HepG2 (cell line): ENCODE data around the gene VMO1. TPM values are rescaled to one million over a fixed set of nuclear protein-coding genes. Genes with fewer than 3 reads are reported as not detected.

Experiments used
- ATRX ChIP-seq: sonication (generic); formaldehyde crosslinking; IDR thresholded peaks from 2 replicates; pipeline ENCODE4 v1.4.0; 2020; ENCODE audit warnings: missing genetic modification reagents, borderline replicate concordance
- BORCS8-MEF2B ChIP-seq: sonication (generic); formaldehyde crosslinking; IDR thresholded peaks from 2 replicates; pipeline ENCODE4 v1.8.0; 2022; ENCODE audit warnings: mild to moderate bottlenecking, missing genetic modification reagents
- CBFB ChIP-seq: sonication (generic); formaldehyde crosslinking; IDR thresholded peaks from 2 replicates; pipeline ENCODE4 v1.4.0; 2020; ENCODE audit warnings: missing genetic modification reagents
- CREM ChIP-seq, 2 experiments: sonication (generic) in 1 of 2; formaldehyde crosslinking in 1 of 2; IDR thresholded peaks; 2 replicates each; pipeline versions ENCODE4 v1.4.0 to v1.6.1; 2016 to 2020; ENCODE audit warnings: antibody characterized with exemption in 1 of 2, mild to moderate bottlenecking in 1 of 2, missing genetic modification reagents in 1 of 2
- HOXD1 ChIP-seq: sonication (generic); formaldehyde crosslinking; IDR thresholded peaks from 2 replicates; pipeline ENCODE4 v1.5.0; 2020; ENCODE audit warnings: missing genetic modification reagents
- MAF1 ChIP-seq: sonication (generic); formaldehyde crosslinking; IDR thresholded peaks from 2 replicates; pipeline ENCODE4 v1.5.0; 2020; ENCODE audit warnings: missing genetic modification reagents, borderline replicate concordance
- MIXL1 ChIP-seq: IDR thresholded peaks from 2 replicates; pipeline ENCODE4 v1.6.1; 2016
- PHF8 ChIP-seq: sonication (generic); formaldehyde crosslinking; IDR thresholded peaks from 2 replicates; pipeline ENCODE4 v1.5.0; 2020; ENCODE audit warnings: missing genetic modification reagents
- TOPORS ChIP-seq: sonication (generic); formaldehyde crosslinking; IDR thresholded peaks from 2 replicates; pipeline ENCODE4 v1.8.0; 2023; ENCODE audit warnings: mild to moderate bottlenecking, missing genetic modification reagents
- YEATS4 ChIP-seq: sonication (generic); formaldehyde crosslinking; IDR thresholded peaks from 2 replicates; pipeline ENCODE4 v1.4.0; 2020; ENCODE audit warnings: missing genetic modification reagents, borderline replicate concordance
- ZBED4 ChIP-seq: sonication (generic); formaldehyde crosslinking; IDR thresholded peaks from 2 replicates; pipeline ENCODE4 v1.4.0; 2020; ENCODE audit warnings: missing genetic modification reagents, borderline replicate concordance
- ZBTB7B ChIP-seq: sonication (generic); formaldehyde crosslinking; IDR thresholded peaks from 2 replicates; pipeline ENCODE4 v1.4.0; 2020; ENCODE audit warnings: missing genetic modification reagents
- ZNF280B ChIP-seq: sonication (generic); formaldehyde crosslinking; IDR thresholded peaks from 2 replicates; pipeline ENCODE4 v1.5.0; 2020; ENCODE audit warnings: missing genetic modification reagents, mild to moderate bottlenecking, borderline replicate concordance
- ZNF292 ChIP-seq: sonication (generic); formaldehyde crosslinking; IDR thresholded peaks from 2 replicates; pipeline ENCODE4 v1.8.1; 2022; ENCODE audit warnings: mild to moderate bottlenecking, low read depth, missing genetic modification reagents, borderline replicate concordance
- ZNF563 ChIP-seq: sonication (generic); formaldehyde crosslinking; IDR thresholded peaks from 2 replicates; pipeline ENCODE4 v1.8.0; 2022; ENCODE audit warnings: mild to moderate bottlenecking, moderate library complexity, missing genetic modification reagents
- ZNF788 ChIP-seq: sonication (generic); formaldehyde crosslinking; IDR thresholded peaks from 2 replicates; pipeline ENCODE4 v1.5.0; 2020; ENCODE audit warnings: mild to moderate bottlenecking, missing genetic modification reagents, borderline replicate concordance
- polyA plus RNA-seq, 8 experiments: library from polyadenylated mRNA; depleted of rRNA in 3 of 8; stranded (reverse) in 7 of 8; unstranded in 1 of 8; fragments of >200 nt; fragmentation: Illumina TruSeq in 4 of 8; extraction: Trizol in 4 of 8; gene quantifications; 2 replicates each; pipeline versions ENCODE4 v1.2.1 to v1.2.3, GENCODE V29; 2011 to 2016; ENCODE audit warnings: low read depth in 4 of 8, missing spikeins in 1 of 8, mixed read lengths in 1 of 8; ENCODE audit not compliant: insufficient read depth in 1 of 8
- total RNA-seq, 5 experiments: library from RNA; depleted of rRNA; stranded (reverse); fragments of >200 nt; fragmentation: Illumina TruSeq; extraction: Trizol; gene quantifications; 2 replicates each; pipeline ENCODE4 v1.2.3, GENCODE V29; 2016; ENCODE audit warnings: low read depth in 1 of 5
- TF ChIP-seq, protein P1 (sequence below): sonication (generic); formaldehyde crosslinking; IDR thresholded peaks from 2 replicates; pipeline ENCODE4 v1.8.0; 2022; ENCODE audit warnings: mild to moderate bottlenecking, missing genetic modification reagents
- TF ChIP-seq, protein P2 (sequence below): sonication (generic); formaldehyde crosslinking; IDR thresholded peaks from 2 replicates; pipeline ENCODE4 v1.4.0; 2020; ENCODE audit warnings: missing genetic modification reagents

Gene VMO1
- total and polyA plus RNA-seq, 2 of the 13 experiments (the other 11 are each of a cell fraction or from before 2014, with no cell fraction given): not detected

GRCh38 chr17:4833178-4833940 lies 47.2 kb upstream of the VMO1 start, which contains the start of gene MINK1 (continued):
- peak; percentile 61; the same call in 1 of the 2 replicates for TF ChIP-seq HOXD1 (CRISPR knock-in tag)
- TF ChIP-seq ZNF788 (CRISPR knock-in tag): peak; percentile 28; the same call in 1 of the 2 replicates
- 0 out of 2 replicates have a peak, but pooled peaks have one; percentile 15 for TF ChIP-seq TOPORS (CRISPR knock-in tag)
- 0 out of 2 replicates have a peak, but pooled peaks have one; percentile 49 for TF ChIP-seq CBFB (CRISPR knock-in tag)
- TF ChIP-seq YEATS4 (CRISPR knock-in tag): peak; percentile 55; the same call in 1 of the 2 replicates
- TF ChIP-seq ATRX (CRISPR knock-in tag): no peak
- no peak for TF ChIP-seq MAF1 (CRISPR knock-in tag)
- peak; percentile 55; the same call in 1 of the 2 replicates for TF ChIP-seq ZNF280B (CRISPR knock-in tag)
- TF ChIP-seq, protein P1, sequence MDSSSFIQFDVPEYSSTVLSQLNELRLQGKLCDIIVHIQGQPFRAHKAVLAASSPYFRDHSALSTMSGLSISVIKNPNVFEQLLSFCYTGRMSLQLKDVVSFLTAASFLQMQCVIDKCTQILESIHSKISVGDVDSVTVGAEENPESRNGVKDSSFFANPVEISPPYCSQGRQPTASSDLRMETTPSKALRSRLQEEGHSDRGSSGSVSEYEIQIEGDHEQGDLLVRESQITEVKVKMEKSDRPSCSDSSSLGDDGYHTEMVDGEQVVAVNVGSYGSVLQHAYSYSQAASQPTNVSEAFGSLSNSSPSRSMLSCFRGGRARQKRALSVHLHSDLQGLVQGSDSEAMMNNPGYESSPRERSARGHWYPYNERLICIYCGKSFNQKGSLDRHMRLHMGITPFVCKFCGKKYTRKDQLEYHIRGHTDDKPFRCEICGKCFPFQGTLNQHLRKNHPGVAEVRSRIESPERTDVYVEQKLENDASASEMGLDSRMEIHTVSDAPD (CRISPR knock-in tag): no peak
- TF ChIP-seq CREM (IDR thresholded peaks at IDR 0.05): no peak
- no peak for TF ChIP-seq CREM (CRISPR knock-in tag; IDR thresholded peaks at IDR 0.05)
- no peak for TF ChIP-seq ZBTB7B (CRISPR knock-in tag)
- no peak for TF ChIP-seq BORCS8-MEF2B (CRISPR knock-in tag)
- TF ChIP-seq ZBED4 (CRISPR knock-in tag): 0 out of 2 replicates have a peak, but pooled peaks have one; percentile 20
- TF ChIP-seq ZNF292 (CRISPR knock-in tag): no peak
- TF ChIP-seq ZNF563 (CRISPR knock-in tag): no peak
- no peak for TF ChIP-seq MIXL1 (CRISPR knock-in tag)
- TF ChIP-seq, protein P2, sequence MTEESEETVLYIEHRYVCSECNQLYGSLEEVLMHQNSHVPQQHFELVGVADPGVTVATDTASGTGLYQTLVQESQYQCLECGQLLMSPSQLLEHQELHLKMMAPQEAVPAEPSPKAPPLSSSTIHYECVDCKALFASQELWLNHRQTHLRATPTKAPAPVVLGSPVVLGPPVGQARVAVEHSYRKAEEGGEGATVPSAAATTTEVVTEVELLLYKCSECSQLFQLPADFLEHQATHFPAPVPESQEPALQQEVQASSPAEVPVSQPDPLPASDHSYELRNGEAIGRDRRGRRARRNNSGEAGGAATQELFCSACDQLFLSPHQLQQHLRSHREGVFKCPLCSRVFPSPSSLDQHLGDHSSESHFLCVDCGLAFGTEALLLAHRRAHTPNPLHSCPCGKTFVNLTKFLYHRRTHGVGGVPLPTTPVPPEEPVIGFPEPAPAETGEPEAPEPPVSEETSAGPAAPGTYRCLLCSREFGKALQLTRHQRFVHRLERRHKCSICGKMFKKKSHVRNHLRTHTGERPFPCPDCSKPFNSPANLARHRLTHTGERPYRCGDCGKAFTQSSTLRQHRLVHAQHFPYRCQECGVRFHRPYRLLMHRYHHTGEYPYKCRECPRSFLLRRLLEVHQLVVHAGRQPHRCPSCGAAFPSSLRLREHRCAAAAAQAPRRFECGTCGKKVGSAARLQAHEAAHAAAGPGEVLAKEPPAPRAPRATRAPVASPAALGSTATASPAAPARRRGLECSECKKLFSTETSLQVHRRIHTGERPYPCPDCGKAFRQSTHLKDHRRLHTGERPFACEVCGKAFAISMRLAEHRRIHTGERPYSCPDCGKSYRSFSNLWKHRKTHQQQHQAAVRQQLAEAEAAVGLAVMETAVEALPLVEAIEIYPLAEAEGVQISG: peak; percentile 74; the same call in 1 of the 2 replicates
- peak; percentile 58 for TF ChIP-seq PHF8 (CRISPR knock-in tag)
